ENCODE results near the gene SMYD3. TPM values are rescaled to one million over a fixed set of nuclear protein-coding genes. Genes with fewer than 3 reads are reported as not detected.

The SMYD3 gene
- total and polyA plus RNA-seq, 2 of the 13 experiments (the other 11 are each of a cell fraction or from before 2014, with no cell fraction given), result 27.7 to 35.8 TPM

DNA sequence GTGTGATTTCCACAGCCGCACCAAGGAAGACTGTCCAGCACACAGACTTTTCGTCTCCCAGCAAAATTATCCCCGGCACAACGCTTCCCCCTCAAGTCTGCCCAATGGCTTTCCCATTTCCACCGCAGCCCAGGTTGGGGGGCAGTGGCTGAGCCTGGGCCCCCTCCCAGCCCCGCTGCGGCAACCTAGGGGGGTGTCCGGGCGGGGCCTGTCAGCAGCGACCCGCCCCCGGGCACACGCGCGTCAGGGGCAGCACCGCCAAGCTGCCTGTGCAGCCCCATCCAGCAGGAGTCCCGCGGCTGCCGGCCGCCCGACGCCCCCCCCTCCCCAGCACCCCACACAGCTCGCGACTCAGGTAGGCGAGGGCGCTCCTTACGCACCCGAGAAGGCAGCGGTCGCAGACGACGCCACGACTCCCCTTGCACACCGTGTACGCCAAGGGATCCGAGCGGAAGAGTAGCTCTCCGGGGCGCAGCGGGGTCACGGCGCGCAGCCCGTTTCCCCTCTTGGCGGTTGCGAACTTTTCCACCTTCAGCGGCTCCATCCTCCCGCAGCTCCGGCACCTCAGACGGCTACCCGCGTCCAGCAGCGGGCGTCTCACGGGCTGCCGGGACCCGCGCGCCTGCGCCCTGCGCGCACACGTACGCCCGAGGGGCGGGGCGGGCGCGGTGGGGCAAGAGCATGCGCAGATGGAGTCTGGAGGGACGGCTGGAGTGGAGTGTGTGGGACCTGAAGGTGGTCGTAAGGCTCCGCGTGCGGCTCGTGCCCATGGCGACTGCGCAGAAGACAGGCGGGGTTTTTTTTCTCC lies at the start of gene SMYD3 (continued):
- TF ChIP-seq, protein P1, sequence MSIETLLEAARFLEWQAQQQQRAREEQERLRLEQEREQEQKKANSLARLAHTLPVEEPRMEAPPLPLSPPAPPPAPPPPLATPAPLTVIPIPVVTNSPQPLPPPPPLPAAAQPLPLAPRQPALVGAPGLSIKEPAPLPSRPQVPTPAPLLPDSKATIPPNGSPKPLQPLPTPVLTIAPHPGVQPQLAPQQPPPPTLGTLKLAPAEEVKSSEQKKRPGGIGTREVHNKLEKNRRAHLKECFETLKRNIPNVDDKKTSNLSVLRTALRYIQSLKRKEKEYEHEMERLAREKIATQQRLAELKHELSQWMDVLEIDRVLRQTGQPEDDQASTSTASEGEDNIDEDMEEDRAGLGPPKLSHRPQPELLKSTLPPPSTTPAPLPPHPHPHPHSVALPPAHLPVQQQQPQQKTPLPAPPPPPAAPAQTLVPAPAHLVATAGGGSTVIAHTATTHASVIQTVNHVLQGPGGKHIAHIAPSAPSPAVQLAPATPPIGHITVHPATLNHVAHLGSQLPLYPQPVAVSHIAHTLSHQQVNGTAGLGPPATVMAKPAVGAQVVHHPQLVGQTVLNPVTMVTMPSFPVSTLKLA (IDR thresholded peaks at IDR 0.05), result no peak
- TF ChIP-seq ZNF614 (CRISPR knock-in tag; IDR thresholded peaks at IDR 0.05; ENCODE audit: borderline replicate concordance), result no peak
- no peak for TF ChIP-seq PITX1 (CRISPR knock-in tag; IDR thresholded peaks at IDR 0.05)
- TF ChIP-seq ZNF607 (CRISPR knock-in tag; IDR thresholded peaks at IDR 0.05; ENCODE audit: borderline replicate concordance), result 0 out of 2 replicates have a peak, but pooled peaks have one; percentile 48
- TF ChIP-seq ZNF205 (CRISPR knock-in tag; IDR thresholded peaks at IDR 0.05), result no peak
- TF ChIP-seq, protein P2, sequence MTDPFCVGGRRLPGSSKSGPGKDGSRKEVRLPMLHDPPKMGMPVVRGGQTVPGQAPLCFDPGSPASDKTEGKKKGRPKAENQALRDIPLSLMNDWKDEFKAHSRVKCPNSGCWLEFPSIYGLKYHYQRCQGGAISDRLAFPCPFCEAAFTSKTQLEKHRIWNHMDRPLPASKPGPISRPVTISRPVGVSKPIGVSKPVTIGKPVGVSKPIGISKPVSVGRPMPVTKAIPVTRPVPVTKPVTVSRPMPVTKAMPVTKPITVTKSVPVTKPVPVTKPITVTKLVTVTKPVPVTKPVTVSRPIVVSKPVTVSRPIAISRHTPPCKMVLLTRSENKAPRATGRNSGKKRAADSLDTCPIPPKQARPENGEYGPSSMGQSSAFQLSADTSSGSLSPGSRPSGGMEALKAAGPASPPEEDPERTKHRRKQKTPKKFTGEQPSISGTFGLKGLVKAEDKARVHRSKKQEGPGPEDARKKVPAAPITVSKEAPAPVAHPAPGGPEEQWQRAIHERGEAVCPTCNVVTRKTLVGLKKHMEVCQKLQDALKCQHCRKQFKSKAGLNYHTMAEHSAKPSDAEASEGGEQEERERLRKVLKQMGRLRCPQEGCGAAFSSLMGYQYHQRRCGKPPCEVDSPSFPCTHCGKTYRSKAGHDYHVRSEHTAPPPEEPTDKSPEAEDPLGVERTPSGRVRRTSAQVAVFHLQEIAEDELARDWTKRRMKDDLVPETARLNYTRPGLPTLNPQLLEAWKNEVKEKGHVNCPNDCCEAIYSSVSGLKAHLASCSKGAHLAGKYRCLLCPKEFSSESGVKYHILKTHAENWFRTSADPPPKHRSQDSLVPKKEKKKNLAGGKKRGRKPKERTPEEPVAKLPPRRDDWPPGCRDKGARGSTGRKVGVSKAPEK (CRISPR knock-in tag; IDR thresholded peaks at IDR 0.05; ENCODE audit: borderline replicate concordance), result no peak
- TF ChIP-seq HOXA5 (CRISPR knock-in tag; IDR thresholded peaks at IDR 0.05), result no peak
- TF ChIP-seq, protein P3, sequence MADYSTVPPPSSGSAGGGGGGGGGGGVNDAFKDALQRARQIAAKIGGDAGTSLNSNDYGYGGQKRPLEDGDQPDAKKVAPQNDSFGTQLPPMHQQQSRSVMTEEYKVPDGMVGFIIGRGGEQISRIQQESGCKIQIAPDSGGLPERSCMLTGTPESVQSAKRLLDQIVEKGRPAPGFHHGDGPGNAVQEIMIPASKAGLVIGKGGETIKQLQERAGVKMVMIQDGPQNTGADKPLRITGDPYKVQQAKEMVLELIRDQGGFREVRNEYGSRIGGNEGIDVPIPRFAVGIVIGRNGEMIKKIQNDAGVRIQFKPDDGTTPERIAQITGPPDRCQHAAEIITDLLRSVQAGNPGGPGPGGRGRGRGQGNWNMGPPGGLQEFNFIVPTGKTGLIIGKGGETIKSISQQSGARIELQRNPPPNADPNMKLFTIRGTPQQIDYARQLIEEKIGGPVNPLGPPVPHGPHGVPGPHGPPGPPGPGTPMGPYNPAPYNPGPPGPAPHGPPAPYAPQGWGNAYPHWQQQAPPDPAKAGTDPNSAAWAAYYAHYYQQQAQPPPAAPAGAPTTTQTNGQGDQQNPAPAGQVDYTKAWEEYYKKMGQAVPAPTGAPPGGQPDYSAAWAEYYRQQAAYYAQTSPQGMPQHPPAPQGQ (CRISPR knock-in tag; IDR thresholded peaks at IDR 0.05; ENCODE audit: borderline replicate concordance), result no peak
- no peak for TF ChIP-seq ZNF790 (CRISPR knock-in tag; IDR thresholded peaks at IDR 0.05; ENCODE audit: borderline replicate concordance)
- TF ChIP-seq, protein P4, sequence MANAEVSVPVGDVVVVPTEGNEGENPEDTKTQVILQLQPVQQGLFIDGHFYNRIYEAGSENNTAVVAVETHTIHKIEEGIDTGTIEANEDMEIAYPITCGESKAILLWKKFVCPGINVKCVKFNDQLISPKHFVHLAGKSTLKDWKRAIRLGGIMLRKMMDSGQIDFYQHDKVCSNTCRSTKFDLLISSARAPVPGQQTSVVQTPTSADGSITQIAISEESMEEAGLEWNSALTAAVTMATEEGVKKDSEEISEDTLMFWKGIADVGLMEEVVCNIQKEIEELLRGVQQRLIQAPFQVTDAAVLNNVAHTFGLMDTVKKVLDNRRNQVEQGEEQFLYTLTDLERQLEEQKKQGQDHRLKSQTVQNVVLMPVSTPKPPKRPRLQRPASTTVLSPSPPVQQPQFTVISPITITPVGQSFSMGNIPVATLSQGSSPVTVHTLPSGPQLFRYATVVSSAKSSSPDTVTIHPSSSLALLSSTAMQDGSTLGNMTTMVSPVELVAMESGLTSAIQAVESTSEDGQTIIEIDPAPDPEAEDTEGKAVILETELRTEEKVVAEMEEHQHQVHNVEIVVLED (CRISPR knock-in tag; IDR thresholded peaks at IDR 0.05; ENCODE audit: borderline replicate concordance), result peak; percentile 76
- TF ChIP-seq ZNF75D (CRISPR knock-in tag; IDR thresholded peaks at IDR 0.05; ENCODE audit: borderline replicate concordance), result no peak
- TF ChIP-seq CCDC6 (CRISPR knock-in tag; IDR thresholded peaks at IDR 0.05), result no peak
- TF ChIP-seq HES4 (CRISPR knock-in tag; IDR thresholded peaks at IDR 0.05; ENCODE audit: borderline replicate concordance), result 0 out of 2 replicates have a peak, but pooled peaks have one; percentile 17
- no peak; the same call in 1 of the 2 replicates for TF ChIP-seq ZNF225 (CRISPR knock-in tag; IDR thresholded peaks at IDR 0.05)
- TF ChIP-seq ZNF891 (CRISPR knock-in tag; IDR thresholded peaks at IDR 0.05), result no peak
- no peak for TF ChIP-seq THYN1 (CRISPR knock-in tag; IDR thresholded peaks at IDR 0.05; ENCODE audit: borderline replicate concordance, low read depth)
- TF ChIP-seq, protein P5, sequence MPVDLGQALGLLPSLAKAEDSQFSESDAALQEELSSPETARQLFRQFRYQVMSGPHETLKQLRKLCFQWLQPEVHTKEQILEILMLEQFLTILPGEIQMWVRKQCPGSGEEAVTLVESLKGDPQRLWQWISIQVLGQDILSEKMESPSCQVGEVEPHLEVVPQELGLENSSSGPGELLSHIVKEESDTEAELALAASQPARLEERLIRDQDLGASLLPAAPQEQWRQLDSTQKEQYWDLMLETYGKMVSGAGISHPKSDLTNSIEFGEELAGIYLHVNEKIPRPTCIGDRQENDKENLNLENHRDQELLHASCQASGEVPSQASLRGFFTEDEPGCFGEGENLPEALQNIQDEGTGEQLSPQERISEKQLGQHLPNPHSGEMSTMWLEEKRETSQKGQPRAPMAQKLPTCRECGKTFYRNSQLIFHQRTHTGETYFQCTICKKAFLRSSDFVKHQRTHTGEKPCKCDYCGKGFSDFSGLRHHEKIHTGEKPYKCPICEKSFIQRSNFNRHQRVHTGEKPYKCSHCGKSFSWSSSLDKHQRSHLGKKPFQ (CRISPR knock-in tag; IDR thresholded peaks at IDR 0.05; ENCODE audit: insufficient replicate concordance), result no peak
- TF ChIP-seq MIER3 (CRISPR knock-in tag; IDR thresholded peaks at IDR 0.05; ENCODE audit: borderline replicate concordance), result no peak
